HCT116 (cell line): ENCODE data around the gene XPNPEP2. TPM values are rescaled to one million over a fixed set of nuclear protein-coding genes. Genes with fewer than 3 reads are reported as not detected.

Source experiments
- ATAC-seq: fragments of 200-7000 bp; cut with Tn5 transposase; 2 replicates; pipeline ENCODE4 v1.9.1; 2020; ENCODE audit warnings: mild to moderate bottlenecking, moderate library complexity
- BruUV-seq: library from RNA; stranded (reverse); fragments of 400-500 nt; replicated peaks from 2 replicates; lab custom pipeline; 2021; lab: Mats Ljungman, UMichigan
- CTCF ChIA-PET: fragments of 300-600 bp; sonication (Branson Sonifier 250); formaldehyde crosslinking; loops from one replicate; lab custom pipeline; 2021; ENCODE audit warnings: antibody characterized with exemption; lab: Charles Lee
- POLR2A ChIA-PET: fragments of 300-600, 350-600 bp; sonication (Branson Sonifier 250); formaldehyde crosslinking; loops from one replicate; lab custom pipeline; 2021; ENCODE audit warnings: antibody characterized with exemption; lab: Charles Lee
- RAD21 ChIA-PET, 2 experiments: fragments of 300-600 bp; sonication (Branson Sonifier 250); formaldehyde crosslinking; loops; one replicate each; lab custom pipeline; 2023; ENCODE audit warnings: low total read pairs in 2 of 2; ENCODE audit not compliant: uncharacterized antibody in 2 of 2, unreplicated experiment in 2 of 2, low non-redundant PET in 1 of 2; lab: Charles Lee
- DNase-seq: peaks from one replicate; pipeline ENCODE4 v3.0.0-alpha.2; 2010; ENCODE audit warnings: low read depth, low spot score
- H2AFZ ChIP-seq: fragments of 200-600 bp; shearing (Covaris generic), sonication (generic); 2 replicates; pipeline ENCODE4 v1.6.1; 2017; ENCODE audit warnings: low read depth, mixed run types, mixed read lengths, antibody characterized with exemption, low read length; ENCODE audit not compliant: poor library complexity, severe bottlenecking
- H3K27ac ChIP-seq: 2 replicates; pipeline ENCODE4 v1.5.1; 2012; ENCODE audit warnings: low read depth, low read length
- H3K27me3 ChIP-seq: fragments of 200-600 bp; sonication (generic); 2 replicates; pipeline ENCODE4 v1.6.1; 2016; ENCODE audit warnings: mixed run types, low read length, mixed read lengths; ENCODE audit not compliant: insufficient read depth
- H3K36me3 ChIP-seq, 2 experiments: fragments of 200-500 bp in 1 of 2; fragments of 200-600 bp in 1 of 2; sonication (Bioruptor generic) in 1 of 2; sonication (generic) in 1 of 2; 2 replicates each; pipeline versions ENCODE4 v1.5.1 to v1.6.1; 2014 to 2016; ENCODE audit warnings: low read length in 2 of 2, inconsistent platforms in 1 of 2, mixed read lengths in 1 of 2, mixed run types in 1 of 2; ENCODE audit not compliant: insufficient read depth in 2 of 2, control insufficient read depth in 1 of 2
- H3K4me1 ChIP-seq, 2 experiments: fragments of 200-600 bp in 1 of 2; sonication (generic) in 1 of 2; 2 replicates each; pipeline versions ENCODE4 v1.5.1 to v1.6.1; 2012 to 2017; ENCODE audit warnings: low read length in 2 of 2, inconsistent platforms in 1 of 2, mild to moderate bottlenecking in 1 of 2, mixed read lengths in 1 of 2, mixed run types in 1 of 2, moderate library complexity in 1 of 2; ENCODE audit not compliant: insufficient read depth in 2 of 2, control insufficient read depth in 1 of 2
- H3K4me2 ChIP-seq: fragments of 200-600 bp; sonication (generic); 2 replicates; pipeline ENCODE4 v1.6.1; 2017; ENCODE audit warnings: mixed run types, low read length, mixed read lengths
- H3K4me3 ChIP-seq, 2 experiments: fragments of 200-600 bp in 1 of 2; sonication (generic) in 1 of 2; replicated peaks in 1 of 2; 2 replicates each; pipeline ENCODE4 v1.5.1; 2011 to 2016; ENCODE audit warnings: low read length in 2 of 2, control low read depth in 1 of 2, low read depth in 1 of 2, mild to moderate bottlenecking in 1 of 2, mixed read lengths in 1 of 2, mixed run types in 1 of 2
- H3K79me2 ChIP-seq: fragments of 200-600 bp; sonication (generic); 2 replicates; pipeline ENCODE4 v1.6.1; 2017; ENCODE audit warnings: mild to moderate bottlenecking, mixed run types, low read length, moderate library complexity, mixed read lengths; ENCODE audit not compliant: insufficient read depth
- H3K9ac ChIP-seq: fragments of 200-600 bp; sonication (generic); 2 replicates; pipeline ENCODE4 v1.6.1; 2016; ENCODE audit warnings: low read length, mixed read lengths
- H3K9me2 ChIP-seq: fragments of 200-600 bp; sonication (generic), shearing (Covaris generic); 2 replicates; pipeline ENCODE4 v1.6.1; 2017; ENCODE audit warnings: mixed run types, mild to moderate bottlenecking, moderate library complexity; ENCODE audit not compliant: insufficient read depth
- H3K9me3 ChIP-seq, 2 experiments: fragments of 200-500 bp in 1 of 2; fragments of 200-600 bp in 1 of 2; sonication (Bioruptor generic) in 1 of 2; sonication (generic) in 1 of 2; 2 replicates each; pipeline ENCODE4 v1.6.1; 2014 to 2017; ENCODE audit warnings: low read length in 2 of 2, mixed read lengths in 2 of 2, inconsistent platforms in 1 of 2, low read depth in 1 of 2, mild to moderate bottlenecking in 1 of 2, mixed run types in 1 of 2, moderate library complexity in 1 of 2; ENCODE audit not compliant: control insufficient read depth in 1 of 2, insufficient read depth in 1 of 2
- H4K20me1 ChIP-seq: fragments of 200-600 bp; sonication (generic), shearing (Covaris generic); 2 replicates; pipeline ENCODE4 v1.6.1; 2017; ENCODE audit warnings: mixed run types, mild to moderate bottlenecking, moderate library complexity; ENCODE audit not compliant: insufficient read depth
- CEBPB ChIP-seq: IDR thresholded peaks from 2 replicates; pipeline ENCODE4 v1.6.1; 2012; ENCODE audit warnings: low read depth
- ELF1 ChIP-seq: IDR thresholded peaks from 2 replicates; pipeline ENCODE4 v1.6.1; 2012; ENCODE audit warnings: low read depth, borderline replicate concordance
- EZH2 ChIP-seq: fragments of 200-600 bp; sonication (generic); IDR thresholded peaks from 2 replicates; pipeline ENCODE4 v1.6.1; 2017; ENCODE audit warnings: antibody characterized with exemption, mixed run types
- EZH2phosphoT487 ChIP-seq: fragments of 200-600 bp; IDR thresholded peaks from 2 replicates; pipeline ENCODE4 v1.6.1; 2018; ENCODE audit warnings: antibody characterized with exemption, borderline replicate concordance
- JUND ChIP-seq: IDR thresholded peaks from 2 replicates; pipeline ENCODE4 v1.6.1; 2012
- POLR2A ChIP-seq: IDR thresholded peaks from 2 replicates; pipeline ENCODE4 v1.7.0; 2011; ENCODE audit warnings: borderline replicate concordance; ENCODE audit not compliant: insufficient read depth, insufficient read length; ENCODE audit errors: extremely low read depth
- POLR2AphosphoS5 ChIP-seq: IDR thresholded peaks from 2 replicates; pipeline ENCODE4 v1.6.1; 2011; ENCODE audit warnings: mild to moderate bottlenecking, low read depth, low read length, moderate library complexity
- SIN3A ChIP-seq: IDR thresholded peaks from 2 replicates; pipeline ENCODE4 v1.6.1; 2012; ENCODE audit warnings: low read depth
- SP1 ChIP-seq: IDR thresholded peaks from 2 replicates; pipeline ENCODE4 v1.6.1; 2012; ENCODE audit warnings: low read depth
- TCF7L2 ChIP-seq: IDR thresholded peaks from 2 replicates; pipeline ENCODE4 v1.7.0; 2011; ENCODE audit warnings: borderline replicate concordance, inconsistent platforms; ENCODE audit not compliant: insufficient read depth, insufficient read length; ENCODE audit errors: extremely low read depth
- YY1 ChIP-seq: IDR thresholded peaks from 2 replicates; pipeline ENCODE4 v1.6.1; 2011; ENCODE audit warnings: low read length, low read depth, moderate library complexity, mild to moderate bottlenecking; ENCODE audit not compliant: insufficient replicate concordance; ENCODE audit errors: extremely low read depth
- ZFX ChIP-seq: fragments of 450-650 bp; IDR thresholded peaks from 2 replicates; pipeline ENCODE4 v1.6.1; 2017
- intact Hi-C: fragments of 100-400 bp; cut with micrococcal nuclease; formaldehyde crosslinking; loops from 2 replicates; pipeline ENCODE4 v1.10.0; 2022
- total RNA-seq: library from RNA; stranded (reverse); gene quantifications from one replicate; pipeline ENCODE4 v1.2.1, GENCODE V29; 2021; ENCODE audit not compliant: unreplicated experiment
- TF ChIP-seq, protein P1 (sequence below): IDR thresholded peaks from 2 replicates; pipeline ENCODE4 v1.6.1; 2012; ENCODE audit warnings: low read depth
- TF ChIP-seq, protein P2 (sequence below): IDR thresholded peaks from 2 replicates; pipeline ENCODE4 v1.6.1; 2012
- TF ChIP-seq, protein P3 (sequence below): IDR thresholded peaks from 2 replicates; pipeline ENCODE4 v1.6.1; 2012
- TF ChIP-seq, protein P4 (sequence below): IDR thresholded peaks from 2 replicates; pipeline ENCODE4 v1.6.1; 2011; ENCODE audit warnings: mild to moderate bottlenecking, low read length, moderate library complexity; ENCODE audit not compliant: insufficient replicate concordance; ENCODE audit errors: extremely low read depth

XPNPEP2 gene
- total RNA-seq, 1 experiment from 2014 or later, result not detected

DNA sequence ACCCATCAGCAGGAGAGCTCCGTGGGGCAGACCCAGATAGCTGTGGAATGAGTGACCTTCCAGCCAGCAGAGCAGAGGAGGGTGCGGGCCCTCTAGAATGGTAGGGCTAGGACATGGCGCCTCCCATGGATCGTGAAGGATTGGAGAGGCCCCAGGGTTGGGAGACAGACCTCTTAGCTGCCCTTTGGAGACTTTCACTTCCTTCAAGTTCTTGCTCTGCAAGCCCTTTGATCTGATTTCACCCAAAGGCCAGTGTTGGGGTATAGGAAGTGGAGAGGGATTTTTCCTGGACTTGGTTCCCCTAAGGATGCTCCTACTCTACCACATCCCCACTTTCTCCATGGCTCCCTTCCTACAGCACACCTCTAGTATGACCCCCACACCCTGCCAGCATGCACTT, 43.9 kb downstream of the XPNPEP2 start:
- H3K9ac ChIP-seq, result no peak overlapping the region
- no peak for TF ChIP-seq EZH2phosphoT487
- no peak for TF ChIP-seq POLR2AphosphoS5
- TF ChIP-seq, protein P1, sequence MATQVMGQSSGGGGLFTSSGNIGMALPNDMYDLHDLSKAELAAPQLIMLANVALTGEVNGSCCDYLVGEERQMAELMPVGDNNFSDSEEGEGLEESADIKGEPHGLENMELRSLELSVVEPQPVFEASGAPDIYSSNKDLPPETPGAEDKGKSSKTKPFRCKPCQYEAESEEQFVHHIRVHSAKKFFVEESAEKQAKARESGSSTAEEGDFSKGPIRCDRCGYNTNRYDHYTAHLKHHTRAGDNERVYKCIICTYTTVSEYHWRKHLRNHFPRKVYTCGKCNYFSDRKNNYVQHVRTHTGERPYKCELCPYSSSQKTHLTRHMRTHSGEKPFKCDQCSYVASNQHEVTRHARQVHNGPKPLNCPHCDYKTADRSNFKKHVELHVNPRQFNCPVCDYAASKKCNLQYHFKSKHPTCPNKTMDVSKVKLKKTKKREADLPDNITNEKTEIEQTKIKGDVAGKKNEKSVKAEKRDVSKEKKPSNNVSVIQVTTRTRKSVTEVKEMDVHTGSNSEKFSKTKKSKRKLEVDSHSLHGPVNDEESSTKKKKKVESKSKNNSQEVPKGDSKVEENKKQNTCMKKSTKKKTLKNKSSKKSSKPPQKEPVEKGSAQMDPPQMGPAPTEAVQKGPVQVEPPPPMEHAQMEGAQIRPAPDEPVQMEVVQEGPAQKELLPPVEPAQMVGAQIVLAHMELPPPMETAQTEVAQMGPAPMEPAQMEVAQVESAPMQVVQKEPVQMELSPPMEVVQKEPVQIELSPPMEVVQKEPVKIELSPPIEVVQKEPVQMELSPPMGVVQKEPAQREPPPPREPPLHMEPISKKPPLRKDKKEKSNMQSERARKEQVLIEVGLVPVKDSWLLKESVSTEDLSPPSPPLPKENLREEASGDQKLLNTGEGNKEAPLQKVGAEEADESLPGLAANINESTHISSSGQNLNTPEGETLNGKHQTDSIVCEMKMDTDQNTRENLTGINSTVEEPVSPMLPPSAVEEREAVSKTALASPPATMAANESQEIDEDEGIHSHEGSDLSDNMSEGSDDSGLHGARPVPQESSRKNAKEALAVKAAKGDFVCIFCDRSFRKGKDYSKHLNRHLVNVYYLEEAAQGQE, result no peak
- TF ChIP-seq YY1, result no peak
- no peak for TF ChIP-seq JUND
- no peak for TF ChIP-seq ZFX
- no peak for TF ChIP-seq EZH2
- no peak for TF ChIP-seq SP1
- TF ChIP-seq POLR2A, result no peak
- TF ChIP-seq, protein P2, sequence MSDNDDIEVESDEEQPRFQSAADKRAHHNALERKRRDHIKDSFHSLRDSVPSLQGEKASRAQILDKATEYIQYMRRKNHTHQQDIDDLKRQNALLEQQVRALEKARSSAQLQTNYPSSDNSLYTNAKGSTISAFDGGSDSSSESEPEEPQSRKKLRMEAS, result no peak
- TF ChIP-seq ELF1, result no peak
- TF ChIP-seq, protein P3, sequence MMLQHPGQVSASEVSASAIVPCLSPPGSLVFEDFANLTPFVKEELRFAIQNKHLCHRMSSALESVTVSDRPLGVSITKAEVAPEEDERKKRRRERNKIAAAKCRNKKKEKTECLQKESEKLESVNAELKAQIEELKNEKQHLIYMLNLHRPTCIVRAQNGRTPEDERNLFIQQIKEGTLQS, result no peak
- no peak for TF ChIP-seq TCF7L2
- TF ChIP-seq, protein P4, sequence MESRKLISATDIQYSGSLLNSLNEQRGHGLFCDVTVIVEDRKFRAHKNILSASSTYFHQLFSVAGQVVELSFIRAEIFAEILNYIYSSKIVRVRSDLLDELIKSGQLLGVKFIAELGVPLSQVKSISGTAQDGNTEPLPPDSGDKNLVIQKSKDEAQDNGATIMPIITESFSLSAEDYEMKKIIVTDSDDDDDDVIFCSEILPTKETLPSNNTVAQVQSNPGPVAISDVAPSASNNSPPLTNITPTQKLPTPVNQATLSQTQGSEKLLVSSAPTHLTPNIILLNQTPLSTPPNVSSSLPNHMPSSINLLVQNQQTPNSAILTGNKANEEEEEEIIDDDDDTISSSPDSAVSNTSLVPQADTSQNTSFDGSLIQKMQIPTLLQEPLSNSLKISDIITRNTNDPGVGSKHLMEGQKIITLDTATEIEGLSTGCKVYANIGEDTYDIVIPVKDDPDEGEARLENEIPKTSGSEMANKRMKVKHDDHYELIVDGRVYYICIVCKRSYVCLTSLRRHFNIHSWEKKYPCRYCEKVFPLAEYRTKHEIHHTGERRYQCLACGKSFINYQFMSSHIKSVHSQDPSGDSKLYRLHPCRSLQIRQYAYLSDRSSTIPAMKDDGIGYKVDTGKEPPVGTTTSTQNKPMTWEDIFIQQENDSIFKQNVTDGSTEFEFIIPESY, result no peak
- no peak for TF ChIP-seq CEBPB
- no peak for TF ChIP-seq SIN3A
- no peaks in the 10 kb centered on the region for H3K9me2 ChIP-seq
- no peak overlapping the region for H2AFZ ChIP-seq
- DNase-seq, result no peak
- no peak overlapping the region for H3K27ac ChIP-seq
- ChIA-PET CTCF (no interaction called here), POLR2A (no interaction called here), RAD21 (no interaction called here)
- no peak for ATAC-seq
- H3K9me3 ChIP-seq, result no peaks in the 10 kb centered on the region
- BruUV-seq, result no TSS peak
- H3K4me3 ChIP-seq, result no peak overlapping the region
- H3K36me3 ChIP-seq, result no peaks in the 10 kb centered on the region
- H3K27me3 ChIP-seq, result no peaks in the 10 kb centered on the region
- intact Hi-C loops, result no loop called here
- no peaks in the 10 kb centered on the region for H3K79me2 ChIP-seq
- H4K20me1 ChIP-seq, result no peaks in the 10 kb centered on the region
- no peaks in the 10 kb centered on the region for H3K4me1 ChIP-seq
- H3K4me2 ChIP-seq, result no peak overlapping the region
